ENCODE data around the gene ANKLE2. TPM values are rescaled to one million over a fixed set of nuclear protein-coding genes. Genes with fewer than 3 reads are reported as not detected.

Gene ANKLE2
- polyA plus RNA-seq, 3 donors from 2014 or later = 14.4 to 26.7 (median 22.3) TPM

- DNase-seq = no peak
- H3K4me1 Mint-ChIP-seq = peaks cover 4 to 7% of the 10 kb centered on the region in 2 donors
- no peaks in the 10 kb centered on the region for H3K27me3 Mint-ChIP-seq (ENCODE audit: low read depth in 3 of 3)
- H3K4me3 Mint-ChIP-seq = no peak overlapping the region
- H3K36me3 Mint-ChIP-seq = peaks cover 8 to 39% (median 29%) of the 10 kb centered on the region in 3 donors
- H3K9me3 Mint-ChIP-seq = no peaks in the 10 kb centered on the region
- no peak overlapping the region for H3K27ac Mint-ChIP-seq
Measured at GRCh38 chr12:132747896-132748295, 13.7 kb downstream of the ANKLE2 start.

- no peak overlapping the region for H3K4me3 Mint-ChIP-seq
- H3K36me3 Mint-ChIP-seq = peaks cover 13 to 40% (median 34%) of the 10 kb centered on the region in 3 donors
- peaks cover 9 to 12% of the 10 kb centered on the region in 2 donors for H3K4me1 Mint-ChIP-seq
- H3K27me3 Mint-ChIP-seq (ENCODE audit: low read depth in 3 of 3) = no peaks in the 10 kb centered on the region
- no peak overlapping the region for H3K27ac Mint-ChIP-seq
- DNase-seq = no peak
- H3K9me3 Mint-ChIP-seq = no peaks in the 10 kb centered on the region
Measured at GRCh38 chr12:132747395-132747794, 14.2 kb downstream of the ANKLE2 start.

GRCh38 chr12:132746613-132747012 lies 15.0 kb downstream of the ANKLE2 start:
- Mint-ChIP-seq H3K4me1 (peaks cover 10 to 18% of the 10 kb centered on the region in 2 donors), H3K4me3 (no peak overlapping the region), H3K9me3 (no peaks in the 10 kb centered on the region), H3K27ac (no peak overlapping the region), H3K36me3 (peaks cover 21 to 48% (median 42%) of the 10 kb centered on the region in 3 donors), H3K27me3 (ENCODE audit: low read depth in 3 of 3) (no peaks in the 10 kb centered on the region)
- no peak for DNase-seq

GRCh38 chr12:132743831-132744230 lies 17.8 kb downstream of the ANKLE2 start:
- Mint-ChIP-seq H3K4me3 (no peak overlapping the region), H3K27ac (no peak overlapping the region), H3K9me3 (no peaks in the 10 kb centered on the region), H3K27me3 (ENCODE audit: low read depth in 3 of 3) (no peaks in the 10 kb centered on the region), H3K36me3 (peaks cover 27 to 61% (median 37%) of the 10 kb centered on the region in 3 donors), H3K4me1 (peaks cover 10 to 18% of the 10 kb centered on the region in 2 donors)
- no peak for DNase-seq

- Mint-ChIP-seq H3K36me3 (peaks cover 27 to 67% (median 34%) of the 10 kb centered on the region in 3 donors), H3K9me3 (no peaks in the 10 kb centered on the region), H3K27ac (peak overlapping the region in 4 of 6 donors; percentile 12 to 79 (median 42)), H3K4me3 (no peak overlapping the region), H3K27me3 (ENCODE audit: low read depth in 3 of 3) (no peaks in the 10 kb centered on the region), H3K4me1 (peaks cover 10 to 18% of the 10 kb centered on the region in 2 donors)
- DNase-seq = no peak
Measured at GRCh38 chr12:132741620-132742019, 20.0 kb downstream of the ANKLE2 start.

- Mint-ChIP-seq H3K4me3 (no peak overlapping the region), H3K27me3 (ENCODE audit: low read depth in 3 of 3) (no peaks in the 10 kb centered on the region), H3K9me3 (no peaks in the 10 kb centered on the region), H3K27ac (no peak overlapping the region), H3K4me1 (peaks cover 10 to 18% of the 10 kb centered on the region in 2 donors), H3K36me3 (peaks cover 27 to 67% (median 31%) of the 10 kb centered on the region in 3 donors)
- no peak for DNase-seq
Measured at GRCh38 chr12:132740652-132741051, 21.0 kb downstream of the ANKLE2 start.

- peaks cover 27 to 67% (median 29%) of the 10 kb centered on the region in 3 donors for H3K36me3 Mint-ChIP-seq
- H3K4me3 Mint-ChIP-seq = no peak overlapping the region
- no peaks in the 10 kb centered on the region for H3K9me3 Mint-ChIP-seq
- H3K27me3 Mint-ChIP-seq (ENCODE audit: low read depth in 3 of 3) = no peaks in the 10 kb centered on the region
- H3K27ac Mint-ChIP-seq = peak overlapping the region in 1 of 6 donors; percentile 46
- peaks cover 10 to 18% of the 10 kb centered on the region in 2 donors for H3K4me1 Mint-ChIP-seq
- no peak for DNase-seq
Measured at GRCh38 chr12:132740313-132740646, 21.4 kb downstream of the ANKLE2 start.

GRCh38 chr12:132739600-132740312 lies 21.9 kb downstream of the ANKLE2 start:
- no peak for DNase-seq
- Mint-ChIP-seq H3K9me3 (no peaks in the 10 kb centered on the region), H3K4me3 (no peak overlapping the region), H3K27me3 (ENCODE audit: low read depth in 3 of 3) (no peaks in the 10 kb centered on the region), H3K27ac (peak overlapping the region in 2 of 6 donors; percentile 46 to 58), H3K36me3 (peaks cover 27 to 66% (median 27%) of the 10 kb centered on the region in 3 donors), H3K4me1 (peaks cover 10 to 18% of the 10 kb centered on the region in 2 donors)

GRCh38 chr12:132736913-132737312 lies 24.7 kb downstream of the ANKLE2 start:
- H3K27me3 Mint-ChIP-seq (ENCODE audit: low read depth in 3 of 3) = peaks cover 0 to 3% (median 0%) of the 10 kb centered on the region in 3 donors
- H3K27ac Mint-ChIP-seq = no peak overlapping the region
- no peak overlapping the region for H3K4me3 Mint-ChIP-seq
- H3K9me3 Mint-ChIP-seq = no peaks in the 10 kb centered on the region
- H3K36me3 Mint-ChIP-seq = peaks cover 25 to 64% (median 29%) of the 10 kb centered on the region in 3 donors
- no peak for DNase-seq
- H3K4me1 Mint-ChIP-seq = peaks cover 0 to 1% of the 10 kb centered on the region in 2 donors

- Mint-ChIP-seq H3K27me3 (ENCODE audit: low read depth in 3 of 3) (peaks cover 0 to 3% (median 0%) of the 10 kb centered on the region in 3 donors), H3K4me3 (no peak overlapping the region), H3K4me1 (no peaks in the 10 kb centered on the region), H3K27ac (no peak overlapping the region), H3K9me3 (no peaks in the 10 kb centered on the region), H3K36me3 (peaks cover 26 to 64% (median 30%) of the 10 kb centered on the region in 3 donors)
- no peak for DNase-seq
Measured at GRCh38 chr12:132736378-132736777, 25.3 kb downstream of the ANKLE2 start.

- H3K36me3 Mint-ChIP-seq = peaks cover 30 to 65% (median 34%) of the 10 kb centered on the region in 3 donors
- H3K4me1 Mint-ChIP-seq = no peaks in the 10 kb centered on the region
- DNase-seq = no peak
- H3K27me3 Mint-ChIP-seq (ENCODE audit: low read depth in 3 of 3) = peaks cover 0 to 3% (median 0%) of the 10 kb centered on the region in 3 donors
- H3K9me3 Mint-ChIP-seq = no peaks in the 10 kb centered on the region
- no peak overlapping the region for H3K4me3 Mint-ChIP-seq
- H3K27ac Mint-ChIP-seq = no peak overlapping the region
Measured at GRCh38 chr12:132735496-132735895, 26.1 kb downstream of the ANKLE2 start.

- H3K27me3 Mint-ChIP-seq (ENCODE audit: low read depth in 3 of 3) = peaks cover 0 to 4% (median 3%) of the 10 kb centered on the region in 3 donors
- H3K9me3 Mint-ChIP-seq = no peaks in the 10 kb centered on the region
- no peaks in the 10 kb centered on the region for H3K4me1 Mint-ChIP-seq
- DNase-seq = no peak
- H3K4me3 Mint-ChIP-seq = no peak overlapping the region
- peaks cover 31 to 62% (median 41%) of the 10 kb centered on the region in 3 donors for H3K36me3 Mint-ChIP-seq
- H3K27ac Mint-ChIP-seq = peak overlapping the region in 1 of 6 donors; percentile 34
Measured at GRCh38 chr12:132734206-132734605, 27.4 kb downstream of the ANKLE2 start.

GRCh38 chr12:132731574-132731973 lies 30.1 kb downstream of the ANKLE2 start:
- peaks cover 0 to 4% (median 3%) of the 10 kb centered on the region in 3 donors for H3K27me3 Mint-ChIP-seq (ENCODE audit: low read depth in 3 of 3)
- no peaks in the 10 kb centered on the region for H3K9me3 Mint-ChIP-seq
- no peak for DNase-seq
- peaks cover 0 to 3% of the 10 kb centered on the region in 2 donors for H3K4me1 Mint-ChIP-seq
- peaks cover 41 to 65% (median 44%) of the 10 kb centered on the region in 3 donors for H3K36me3 Mint-ChIP-seq
- H3K4me3 Mint-ChIP-seq = no peak overlapping the region
- no peak overlapping the region for H3K27ac Mint-ChIP-seq

GRCh38 chr12:132730353-132730752 lies 31.3 kb downstream of the ANKLE2 start:
- Mint-ChIP-seq H3K9me3 (no peaks in the 10 kb centered on the region), H3K27ac (no peak overlapping the region), H3K4me3 (no peak overlapping the region), H3K27me3 (ENCODE audit: low read depth in 3 of 3) (peaks cover 0 to 4% (median 3%) of the 10 kb centered on the region in 3 donors), H3K4me1 (peaks cover 0 to 3% of the 10 kb centered on the region in 2 donors), H3K36me3 (peaks cover 52 to 66% (median 55%) of the 10 kb centered on the region in 3 donors)
- DNase-seq = no peak
